Measurements from ENCODE around the gene RSPH6A. TPM values are rescaled to one million over a fixed set of nuclear protein-coding genes. Genes with fewer than 3 reads are reported as not detected.

RSPH6A gene
- total and polyA plus RNA-seq, 2 of the 4 experiments (the other 2 are of a cell fraction): under 0.01 to 0.09 TPM

DNA sequence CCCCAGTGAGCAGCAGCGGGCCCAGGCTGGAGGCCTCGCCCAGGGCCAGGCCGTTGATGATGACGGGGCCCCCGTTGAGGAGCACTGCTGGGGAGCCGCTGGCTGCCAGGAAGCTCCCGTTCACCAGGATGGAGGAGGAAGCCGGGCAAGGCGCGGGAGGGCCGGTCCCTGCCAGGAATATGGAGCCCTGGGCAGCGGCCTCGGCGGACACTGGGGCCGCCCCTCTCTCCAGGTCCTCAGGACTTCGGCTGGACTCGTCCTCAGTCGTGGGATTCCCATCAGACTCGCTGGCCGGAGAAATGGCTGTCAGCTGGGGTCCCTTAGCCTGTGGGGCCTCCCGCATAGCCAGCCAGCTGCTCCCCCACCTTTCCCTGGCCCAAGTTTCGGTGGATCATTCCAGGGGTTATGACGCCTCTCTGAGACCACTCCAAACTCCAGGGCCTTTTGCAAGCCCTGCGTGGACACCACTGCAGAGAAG lies 48.2 kb downstream of the RSPH6A start:
- H2BK5ac ChIP-seq (ENCODE audit: low read depth, low read length, poor library complexity, severe bottlenecking): peak overlapping the region; percentile 83
- TF ChIP-seq CEBPB (IDR thresholded peaks at IDR 0.05; ENCODE audit: low read depth, low read length) (no peak), RCOR1 (IDR thresholded peaks at IDR 0.05; ENCODE audit: insufficient replicate concordance, low read length) (no peak), USF2 (IDR thresholded peaks at IDR 0.05; ENCODE audit: low read depth, low read length) (no peak), RFX5 (IDR thresholded peaks at IDR 0.05; ENCODE audit: low read depth, low read length) (no peak), RAD21 (IDR thresholded peaks at IDR 0.05; ENCODE audit: low read length) (no peak), MXI1 (IDR thresholded peaks at IDR 0.05; ENCODE audit: borderline replicate concordance, low read depth, low read length) (no peak), CHD1 (IDR thresholded peaks at IDR 0.05; ENCODE audit: low read depth, low read length) (no peak), POLR2A (IDR thresholded peaks at IDR 0.05; ENCODE audit: low read depth, low read length) (no peak), SMC3 (IDR thresholded peaks at IDR 0.05; ENCODE audit: low read depth, low read length) (no peak), NFE2L2 (IDR thresholded peaks at IDR 0.05; ENCODE audit: low read depth, low read length) (no peak), CTCF (conservative IDR thresholded peaks at IDR 0.05; ENCODE audit: low read depth, low read length) (no peak), BHLHE40 (IDR thresholded peaks at IDR 0.05; ENCODE audit: low read depth, low read length) (no peak), MAZ (IDR thresholded peaks at IDR 0.05; ENCODE audit: borderline replicate concordance, low read depth, low read length) (no peak), MAFK (IDR thresholded peaks at IDR 0.05; ENCODE audit: low read depth, low read length) (no peak)
- TF ChIP-seq, protein P1, sequence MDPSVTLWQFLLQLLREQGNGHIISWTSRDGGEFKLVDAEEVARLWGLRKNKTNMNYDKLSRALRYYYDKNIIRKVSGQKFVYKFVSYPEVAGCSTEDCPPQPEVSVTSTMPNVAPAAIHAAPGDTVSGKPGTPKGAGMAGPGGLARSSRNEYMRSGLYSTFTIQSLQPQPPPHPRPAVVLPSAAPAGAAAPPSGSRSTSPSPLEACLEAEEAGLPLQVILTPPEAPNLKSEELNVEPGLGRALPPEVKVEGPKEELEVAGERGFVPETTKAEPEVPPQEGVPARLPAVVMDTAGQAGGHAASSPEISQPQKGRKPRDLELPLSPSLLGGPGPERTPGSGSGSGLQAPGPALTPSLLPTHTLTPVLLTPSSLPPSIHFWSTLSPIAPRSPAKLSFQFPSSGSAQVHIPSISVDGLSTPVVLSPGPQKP (IDR thresholded peaks at IDR 0.05; ENCODE audit: borderline replicate concordance, low read depth, low read length): no peak

More for the DNA sequence above, 48.2 kb downstream of the RSPH6A start:
- H3K36me3 ChIP-seq (ENCODE audit: control insufficient read depth, insufficient read depth, low read length): peaks cover 4% of the 10 kb centered on the region; the same call in 1 of the 2 replicates
- no peaks in the 10 kb centered on the region for H3K9me3 ChIP-seq (ENCODE audit: control insufficient read depth, insufficient read depth, low read length)
- H4K20me1 ChIP-seq (ENCODE audit: insufficient read depth, low read length): peaks cover 12% of the 10 kb centered on the region
- intact Hi-C loops (cut with micrococcal nuclease): loop anchor here (2.0 kb wide), 1 partner anchor 36 kb away; the partner anchor contains the start of gene FBXO46
- peak overlapping the region; percentile 91 for H3K23ac ChIP-seq (ENCODE audit: low read depth, low read length)
- H2BK120ac ChIP-seq (ENCODE audit: low read depth, low read length): peak overlapping the region; percentile 63; the same call in 1 of the 2 replicates
- peak overlapping the region; percentile 86 for H3K4me2 ChIP-seq (ENCODE audit: low read depth, low read length)
- H3K9me1 ChIP-seq (ENCODE audit: insufficient read depth, low read length): no peaks in the 10 kb centered on the region; the same call in 1 of the 2 replicates
- in situ Hi-C loops (cut with MboI; ENCODE audit: low sequenced_read_pairs): no loop called here
- peak overlapping the region; percentile 62 for H3K18ac ChIP-seq (ENCODE audit: low read depth, low read length)
- peak overlapping the region; percentile 46 for H4K5ac ChIP-seq (ENCODE audit: low read depth, low read length)
- peak overlapping the region; percentile 88 for H2AFZ ChIP-seq (replicated peaks; ENCODE audit: low read length, poor library complexity)
- peak overlapping the region; percentile 81 for H2AK5ac ChIP-seq (ENCODE audit: low read depth, low read length)
- peaks cover 0 to 20% of the 10 kb centered on the region in 2 experiments; a peak in 1 of 4 replicates for H3K79me1 ChIP-seq (ENCODE audit: low read depth in 1 of 2, low read length in 2 of 2)
- peak overlapping the region; percentile 78 for H3K27ac ChIP-seq (ENCODE audit: insufficient read depth, low read length)
- CTCF ChIA-PET: interaction anchor here (0.6 to 1.2 kb wide), 3 partner anchors 32 to 221 kb away, joined by 3 to 6 read pairs (median 4); no protein-coding TSS in a partner anchor
- peak overlapping the region; percentile 66 for H3K56ac ChIP-seq (ENCODE audit: extremely low read depth, insufficient read depth, low read length)
- no peaks in the 10 kb centered on the region for H3K27me3 ChIP-seq (ENCODE audit: control insufficient read depth, insufficient read depth, low read length)
- dilution Hi-C loops (cut with HindIII; ENCODE audit: low sequenced_read_pairs, unreplicated experiment): no loop called here
- peak overlapping the region; percentile 86 for H4K91ac ChIP-seq (ENCODE audit: insufficient read depth, low read depth, low read length)
- BruUV-seq (replicated peaks): no TSS peak
- peak overlapping the region; percentile 85 for H3K4ac ChIP-seq (ENCODE audit: low read depth, low read length)
- peak overlapping the region; percentile 88 for H3K14ac ChIP-seq (replicated peaks; ENCODE audit: low read depth, low read length)
- no peak overlapping the region; the same call in 1 of the 2 replicates for H2BK20ac ChIP-seq (ENCODE audit: low read depth, low read length)
- H2BK15ac ChIP-seq (ENCODE audit: low read depth, low read length): peak overlapping the region; percentile 36; the same call in 1 of the 3 replicates
- peaks cover 22% of the 10 kb centered on the region for H3K4me1 ChIP-seq (ENCODE audit: control insufficient read depth, insufficient read depth, low read length)
- ATAC-seq (ENCODE audit: low read depth) (no peak), DNase-seq (peak; percentile 16)
- peak overlapping the region; percentile 98 for H2AK9ac ChIP-seq (replicated peaks; ENCODE audit: low read depth, low read length, poor library complexity)
- POLR2A ChIA-PET (ENCODE audit: unreplicated experiment): interaction anchor here (0.6 kb wide), 1 partner anchor 24 kb away, joined by 4 read pairs; no protein-coding TSS in a partner anchor
- peak overlapping the region; percentile 62 for H3K9ac ChIP-seq (ENCODE audit: low read depth, low read length)
- H4K8ac ChIP-seq (ENCODE audit: low read depth in 2 of 2, low read length in 2 of 2): peak overlapping the region; percentile 15 to 86; a peak in 3 of 4 replicates
- 6% methylated on average over 13 of the region's 24 CpGs; no CpG with 5 or more reads in 1 of the 2 experiments for WGBS, 2 experiments (ENCODE audit: extremely low coverage in 2 of 2, insufficient read length in 1 of 2)
- peak overlapping the region; percentile 62 for H3K4me3 ChIP-seq (ENCODE audit: insufficient read depth, low read depth, low read length)

All from IMR-90 (cell line).